Panc1 (cell line): ENCODE measurements around the gene FAM83C. TPM values are rescaled to one million over a fixed set of nuclear protein-coding genes. Genes with fewer than 3 reads are reported as not detected.

ENCODE experiments used
- ATAC-seq: fragments of 200-7000 bp; cut with Tn5 transposase; 2 replicates; pipeline ENCODE4 v1.9.1; 2020; ENCODE audit warnings: mild to moderate bottlenecking, moderate library complexity
- BruUV-seq: library from RNA; stranded (reverse); fragments of 400-500 nt; replicated peaks from 2 replicates; lab custom pipeline; 2021; lab: Mats Ljungman, UMichigan
- CTCF ChIA-PET: fragments of 300-600 bp; sonication (Branson Sonifier 250); formaldehyde crosslinking; loops from one replicate; lab custom pipeline; 2022; ENCODE audit warnings: antibody characterized with exemption; lab: Charles Lee
- POLR2A ChIA-PET: fragments of 300-600 bp; sonication (Branson Sonifier 250); formaldehyde crosslinking; loops from one replicate; lab custom pipeline; 2022; ENCODE audit warnings: antibody characterized with exemption; lab: Charles Lee
- DNase-seq: peaks from one replicate; pipeline ENCODE4 v3.0.0-alpha.2; 2010; ENCODE audit warnings: low read depth, low spot score
- H3K27ac ChIP-seq: 2 replicates; pipeline ENCODE4 v1.5.1; 2011; ENCODE audit warnings: mild to moderate bottlenecking, low read length, inconsistent platforms
- H3K27me3 ChIP-seq: fragments of 200-500 bp; sonication (Bioruptor generic); 2 replicates; pipeline ENCODE4 v1.6.0; 2014; ENCODE audit warnings: low read length, inconsistent platforms; ENCODE audit not compliant: control insufficient read depth, insufficient read depth
- H3K36me3 ChIP-seq: fragments of 200-500 bp; sonication (Bioruptor generic); 2 replicates; pipeline ENCODE4 v1.5.1; 2014; ENCODE audit warnings: inconsistent platforms, mild to moderate bottlenecking, low read length, moderate library complexity; ENCODE audit not compliant: control insufficient read depth, insufficient read depth
- H3K4me1 ChIP-seq: 2 replicates; pipeline ENCODE4 v1.5.1; 2011; ENCODE audit warnings: inconsistent platforms, mild to moderate bottlenecking, low read length, moderate library complexity; ENCODE audit not compliant: control insufficient read depth, insufficient read depth
- H3K4me3 ChIP-seq, 2 experiments: 2 replicates each; pipeline ENCODE4 v1.5.1; 2011 to 2012; ENCODE audit warnings: low read depth in 2 of 2, low read length in 2 of 2, mild to moderate bottlenecking in 2 of 2, inconsistent platforms in 1 of 2, moderate library complexity in 1 of 2
- H3K9me3 ChIP-seq: fragments of 200-500 bp; sonication (Bioruptor generic); 2 replicates; pipeline ENCODE4 v1.5.1; 2014; ENCODE audit warnings: low read depth, mild to moderate bottlenecking, inconsistent platforms, low read length, moderate library complexity; ENCODE audit not compliant: control insufficient read depth, insufficient read depth
- CTCF ChIP-seq: fragments of 450-650 bp; IDR thresholded peaks from 2 replicates; pipeline ENCODE4 v1.5.1; 2017; ENCODE audit warnings: mild to moderate bottlenecking
- POLR2AphosphoS5 ChIP-seq: IDR thresholded peaks from 2 replicates; pipeline ENCODE4 v1.6.1; 2012; ENCODE audit warnings: mild to moderate bottlenecking, low read depth, low read length, moderate library complexity
- REST ChIP-seq, 2 experiments: IDR thresholded peaks; 2 replicates each; pipeline ENCODE4 v1.6.1; 2011 to 2012; ENCODE audit warnings: low read depth in 2 of 2, control low read depth in 1 of 2, low read length in 1 of 2, mild to moderate bottlenecking in 1 of 2, moderate library complexity in 1 of 2; ENCODE audit not compliant: insufficient read depth in 1 of 2
- SIN3A ChIP-seq: IDR thresholded peaks from 2 replicates; pipeline ENCODE4 v1.6.1; 2012; ENCODE audit warnings: low read depth, mild to moderate bottlenecking, low read length, moderate library complexity, borderline replicate concordance; ENCODE audit not compliant: insufficient read depth
- TCF7L2 ChIP-seq: IDR thresholded peaks from 2 replicates; pipeline ENCODE4 v1.6.1; 2011; ENCODE audit warnings: mild to moderate bottlenecking, low read depth, low read length, inconsistent platforms
- in situ Hi-C: cut with HindIII; loops from 2 replicates; pipeline ENCODE4 v1.10.0; 2016; ENCODE audit warnings: low sequenced_read_pairs, low pct_unique_long_range_greater_than_20kb
- intact Hi-C: fragments of 100-400 bp; cut with micrococcal nuclease; formaldehyde crosslinking; loops from one replicate; pipeline ENCODE4 v1.10.0; 2022; ENCODE audit not compliant: unreplicated experiment
- total RNA-seq: library from RNA; stranded (reverse); gene quantifications from one replicate; pipeline ENCODE4 v1.2.1, GENCODE V29; 2021; ENCODE audit not compliant: unreplicated experiment

FAM83C gene
- total RNA-seq, 1 experiment from 2014 or later: not detected

- H3K36me3 ChIP-seq: no peaks in the 10 kb centered on the region
- no peaks in the 10 kb centered on the region for H3K27me3 ChIP-seq
- POLR2A ChIA-PET: no interaction called here
- TF ChIP-seq SIN3A: no peak
- TF ChIP-seq TCF7L2: no peak
- no peak for TF ChIP-seq POLR2AphosphoS5
- H3K4me1 ChIP-seq: peaks cover 20% of the 10 kb centered on the region
- no peak for DNase-seq
- no peak for ATAC-seq
- H3K4me3 ChIP-seq: no peak overlapping the region
- in situ Hi-C loops (no loop called here), intact Hi-C loops (no loop called here)
- BruUV-seq: no TSS peak
- H3K9me3 ChIP-seq: no peaks in the 10 kb centered on the region
- CTCF ChIA-PET: no interaction called here
- H3K27ac ChIP-seq: peak overlapping the region; percentile 65; the same call in 1 of the 2 replicates
These were observed 41.4 kb upstream of the FAM83C start for GRCh38 chr20:35333606-35334005.

GRCh38 chr20:35332540-35333200 is 40.4 kb upstream of the FAM83C start:
- H3K27ac ChIP-seq: no peak overlapping the region
- no TSS peak for BruUV-seq
- ATAC-seq (no peak), DNase-seq (no peak)
- H3K9me3 ChIP-seq: no peaks in the 10 kb centered on the region
- H3K36me3 ChIP-seq: no peaks in the 10 kb centered on the region
- CTCF ChIA-PET: no interaction called here
- intact Hi-C loops: no loop called here
- peaks cover 25% of the 10 kb centered on the region for H3K4me1 ChIP-seq
- TF ChIP-seq SIN3A (no peak), TCF7L2 (no peak), CTCF (no peak), REST (IDR thresholded peaks at IDR 0.05; ENCODE audit: insufficient read depth in 1 of 2, low read depth in 2 of 2, low read length in 1 of 2) (no peak), POLR2AphosphoS5 (no peak)
- H3K4me3 ChIP-seq: no peak overlapping the region
- no peaks in the 10 kb centered on the region for H3K27me3 ChIP-seq
- POLR2A ChIA-PET: no interaction called here
- in situ Hi-C loops: no loop called here
